Stimulated activated memory B cell treated with anti-CD40 and anti-IgM and Interleukin-4, amounts not matched to agents 10 μg/mL and 1 μg/mL and 100 μg/mL, for 72 hours (primary cell): ENCODE data around the gene TTR.

ENCODE experiments used
- ATAC-seq: fragments of 150-1000 bp; cut with Tn5 transposase; 2 replicates; pipeline ENCODE4 v1.10.0; 2021
- H3K27ac Mint-ChIP-seq: one replicate; pipeline ENCODE4 v1.8.0; 2022; ENCODE audit warnings: mild to moderate bottlenecking, mixed read lengths
- H3K27me3 Mint-ChIP-seq: one replicate; pipeline ENCODE4 v1.8.0; 2022; ENCODE audit warnings: mixed read lengths
- H3K36me3 Mint-ChIP-seq: one replicate; pipeline ENCODE4 v1.8.0; 2022; ENCODE audit warnings: mixed read lengths
- H3K4me1 Mint-ChIP-seq: one replicate; pipeline ENCODE4 v1.8.0; 2022; ENCODE audit warnings: mixed read lengths
- H3K4me3 Mint-ChIP-seq: one replicate; pipeline ENCODE4 v1.8.0; 2022; ENCODE audit warnings: mild to moderate bottlenecking, moderate library complexity, mixed read lengths
- H3K9me3 Mint-ChIP-seq: one replicate; pipeline ENCODE4 v1.8.0; 2022; ENCODE audit warnings: mixed read lengths

The TTR gene

GRCh38 chr18:31572368-31572767 is 19.3 kb upstream of the TTR start:
- H3K27me3 Mint-ChIP-seq: no peaks in the 10 kb centered on the region
- no peak for ATAC-seq

GRCh38 chr18:31573051-31573450 is 18.6 kb upstream of the TTR start:
- Mint-ChIP-seq H3K36me3 (no peaks in the 10 kb centered on the region), H3K4me3 (no peak overlapping the region), H3K4me1 (no peaks in the 10 kb centered on the region), H3K9me3 (no peaks in the 10 kb centered on the region), H3K27me3 (no peaks in the 10 kb centered on the region), H3K27ac (no peak overlapping the region)
- no peak for ATAC-seq

More at GRCh38 chr18:31572368-31572767, 19.3 kb upstream of the TTR start:
- H3K9me3 Mint-ChIP-seq: no peaks in the 10 kb centered on the region
- no peak overlapping the region for H3K4me3 Mint-ChIP-seq
- H3K36me3 Mint-ChIP-seq: no peaks in the 10 kb centered on the region
- no peaks in the 10 kb centered on the region for H3K4me1 Mint-ChIP-seq
- H3K27ac Mint-ChIP-seq: no peak overlapping the region

GRCh38 chr18:31574359-31574758 is 17.3 kb upstream of the TTR start:
- Mint-ChIP-seq H3K9me3 (no peaks in the 10 kb centered on the region), H3K4me1 (no peaks in the 10 kb centered on the region)

DNA sequence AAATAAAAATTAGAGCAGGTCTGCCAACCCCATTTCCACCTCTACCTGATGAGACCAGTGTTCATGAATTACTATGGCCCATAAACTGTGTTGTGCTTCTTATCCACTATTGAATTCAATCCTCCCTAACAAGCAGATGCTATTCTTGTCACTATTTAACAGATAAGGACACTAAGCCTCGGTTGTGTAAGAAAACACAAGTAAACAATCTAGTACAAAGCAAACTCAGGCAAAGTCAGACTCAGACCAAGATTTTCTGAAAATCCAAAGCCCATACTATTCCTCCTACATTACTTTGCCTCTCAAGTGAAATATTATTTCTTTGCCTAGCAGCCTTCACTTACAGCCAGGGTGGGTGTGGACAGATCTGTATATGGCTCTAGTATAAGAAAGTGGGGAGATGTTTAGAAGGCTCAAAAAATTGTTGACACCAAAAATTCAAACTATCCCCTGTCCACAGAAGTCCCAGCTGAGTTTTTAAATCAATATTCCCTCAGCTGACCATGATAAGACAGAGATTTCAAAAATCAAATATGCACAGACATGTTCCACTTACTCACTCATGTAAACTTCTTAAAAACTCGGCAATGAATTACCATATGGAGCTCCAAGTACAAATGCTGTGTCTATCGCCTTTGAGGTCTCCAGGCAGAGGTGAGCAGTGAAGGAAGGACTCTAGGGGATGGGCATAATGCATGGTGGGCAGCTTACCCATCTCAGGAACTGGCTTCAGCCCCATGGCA is 16.0 kb upstream of the TTR start:
- Mint-ChIP-seq H3K4me3 (no peak overlapping the region), H3K4me1 (no peaks in the 10 kb centered on the region), H3K27ac (no peak overlapping the region), H3K27me3 (no peaks in the 10 kb centered on the region), H3K9me3 (no peaks in the 10 kb centered on the region), H3K36me3 (no peaks in the 10 kb centered on the region)
- ATAC-seq: no peak

More at GRCh38 chr18:31574359-31574758, 17.3 kb upstream of the TTR start:
- H3K36me3 Mint-ChIP-seq: no peaks in the 10 kb centered on the region
- no peak overlapping the region for H3K27ac Mint-ChIP-seq
- no peak for ATAC-seq
- H3K27me3 Mint-ChIP-seq: no peaks in the 10 kb centered on the region
- no peak overlapping the region for H3K4me3 Mint-ChIP-seq

DNA sequence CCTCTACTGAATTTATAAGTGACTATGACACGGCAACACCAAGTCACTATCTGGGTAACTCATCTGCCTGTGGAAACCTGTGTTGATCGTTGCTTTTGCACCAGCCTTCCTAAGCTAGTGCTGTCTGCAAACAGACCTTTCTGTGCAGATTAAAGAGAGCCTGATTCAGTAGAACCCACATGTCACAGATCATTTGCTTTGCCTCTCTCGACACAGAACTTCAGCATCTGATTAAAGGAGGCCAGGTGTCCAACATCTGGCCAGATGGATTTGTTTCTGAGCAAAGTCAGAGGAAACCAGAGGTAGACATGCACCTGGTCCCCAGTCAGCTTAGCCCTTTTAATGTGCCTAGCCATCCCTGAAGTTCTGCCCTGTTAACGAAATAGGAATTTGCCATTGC is 15.0 kb upstream of the TTR start:
- H3K4me3 Mint-ChIP-seq: no peak overlapping the region
- H3K9me3 Mint-ChIP-seq: no peaks in the 10 kb centered on the region
- no peaks in the 10 kb centered on the region for H3K4me1 Mint-ChIP-seq
- no peak overlapping the region for H3K27ac Mint-ChIP-seq
- ATAC-seq: no peak
- H3K27me3 Mint-ChIP-seq: no peaks in the 10 kb centered on the region
- no peaks in the 10 kb centered on the region for H3K36me3 Mint-ChIP-seq

- no peak overlapping the region for H3K27ac Mint-ChIP-seq
- ATAC-seq: no peak
Measured at GRCh38 chr18:31577195-31577594, 14.5 kb upstream of the TTR start.

DNA sequence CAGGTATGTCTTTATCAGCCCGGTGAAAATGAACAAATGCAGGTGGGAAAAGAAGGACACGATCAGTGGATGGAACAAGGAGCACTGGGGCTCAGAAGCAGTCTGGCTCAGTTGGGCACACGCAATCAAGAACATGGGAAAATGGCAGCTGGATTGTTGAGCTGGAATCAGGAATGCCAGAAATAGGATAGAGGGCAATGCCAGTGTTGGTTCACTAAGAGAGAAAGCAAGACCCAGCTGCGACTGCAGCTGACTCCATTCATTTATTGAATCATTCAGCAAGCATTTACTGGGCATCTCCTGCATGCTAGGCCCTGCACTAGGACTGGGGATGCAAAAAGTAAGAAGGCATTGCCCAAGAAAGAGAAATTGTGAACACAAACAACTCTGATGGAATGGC is 13.6 kb upstream of the TTR start:
- no peaks in the 10 kb centered on the region for H3K27me3 Mint-ChIP-seq
- no peaks in the 10 kb centered on the region for H3K4me1 Mint-ChIP-seq
- H3K4me3 Mint-ChIP-seq: no peak overlapping the region
- no peak for ATAC-seq
- H3K27ac Mint-ChIP-seq: no peak overlapping the region
- no peaks in the 10 kb centered on the region for H3K9me3 Mint-ChIP-seq
- H3K36me3 Mint-ChIP-seq: no peaks in the 10 kb centered on the region

More at GRCh38 chr18:31577195-31577594, 14.5 kb upstream of the TTR start:
- Mint-ChIP-seq H3K9me3 (no peaks in the 10 kb centered on the region), H3K4me1 (no peaks in the 10 kb centered on the region), H3K36me3 (no peaks in the 10 kb centered on the region), H3K27me3 (no peaks in the 10 kb centered on the region), H3K4me3 (no peak overlapping the region)

DNA sequence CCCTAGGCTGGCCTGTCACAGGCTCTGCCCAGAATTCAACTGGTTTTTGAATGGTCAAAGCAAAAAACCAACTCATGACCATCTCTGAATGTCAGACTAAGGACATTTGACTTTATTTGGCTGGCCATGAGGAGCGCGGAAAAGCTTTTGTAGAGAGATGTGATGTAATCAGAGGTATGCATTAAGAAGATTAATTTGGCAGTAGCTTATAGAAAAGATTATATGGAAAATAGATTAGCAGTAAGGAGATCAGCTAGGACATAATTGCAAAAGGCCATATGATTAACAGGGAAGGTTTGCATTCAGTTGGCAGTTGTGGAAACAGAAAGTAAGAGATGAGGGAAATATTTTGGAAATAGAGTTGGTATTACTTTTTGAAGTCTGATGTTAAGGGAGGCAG is 12.3 kb upstream of the TTR start:
- H3K9me3 Mint-ChIP-seq: no peaks in the 10 kb centered on the region
- no peak overlapping the region for H3K27ac Mint-ChIP-seq
- H3K4me1 Mint-ChIP-seq: no peaks in the 10 kb centered on the region
- H3K36me3 Mint-ChIP-seq: no peaks in the 10 kb centered on the region
- H3K4me3 Mint-ChIP-seq: no peak overlapping the region
- no peaks in the 10 kb centered on the region for H3K27me3 Mint-ChIP-seq
- ATAC-seq: no peak

GRCh38 chr18:31581498-31582197 is 10.0 kb upstream of the TTR start:
- H3K4me1 Mint-ChIP-seq: no peaks in the 10 kb centered on the region
- no peaks in the 10 kb centered on the region for H3K27me3 Mint-ChIP-seq
- H3K4me3 Mint-ChIP-seq: no peak overlapping the region
- H3K27ac Mint-ChIP-seq: no peak overlapping the region
- H3K9me3 Mint-ChIP-seq: no peaks in the 10 kb centered on the region
- no peaks in the 10 kb centered on the region for H3K36me3 Mint-ChIP-seq
- no peak for ATAC-seq

- Mint-ChIP-seq H3K4me1 (no peaks in the 10 kb centered on the region), H3K9me3 (no peaks in the 10 kb centered on the region)
- ATAC-seq: no peak
Measured at GRCh38 chr18:31583185-31583854, 8.4 kb upstream of the TTR start.

GRCh38 chr18:31585991-31586390 is 5.7 kb upstream of the TTR start:
- Mint-ChIP-seq H3K4me3 (no peak overlapping the region), H3K27ac (no peak overlapping the region), H3K4me1 (no peaks in the 10 kb centered on the region), H3K9me3 (no peaks in the 10 kb centered on the region), H3K36me3 (no peaks in the 10 kb centered on the region), H3K27me3 (peaks cover 6% of the 10 kb centered on the region)
- no peak for ATAC-seq

More at GRCh38 chr18:31583185-31583854, 8.4 kb upstream of the TTR start:
- Mint-ChIP-seq H3K36me3 (no peaks in the 10 kb centered on the region), H3K4me3 (no peak overlapping the region), H3K27ac (no peak overlapping the region), H3K27me3 (no peaks in the 10 kb centered on the region)

DNA sequence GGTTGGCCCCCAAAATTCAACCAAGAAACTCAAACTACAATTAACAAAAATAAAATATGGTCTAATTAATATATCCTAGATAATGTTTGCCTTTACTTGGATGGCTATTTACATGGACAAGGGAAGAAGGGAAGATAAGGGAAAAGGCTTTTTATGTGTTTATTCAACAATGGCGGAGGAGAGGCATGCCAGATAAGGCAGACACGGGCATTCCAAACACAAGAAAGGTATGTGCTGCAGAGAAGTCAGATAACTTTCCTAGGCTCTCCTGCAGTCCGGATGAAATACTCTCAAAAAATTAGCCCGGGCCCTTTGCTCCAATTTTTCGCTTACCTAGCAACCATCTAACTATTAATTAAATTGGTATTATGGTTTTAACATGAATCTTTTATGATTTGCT is 5.1 kb upstream of the TTR start:
- Mint-ChIP-seq H3K36me3 (no peaks in the 10 kb centered on the region), H3K4me3 (no peak overlapping the region), H3K27ac (no peak overlapping the region), H3K27me3 (peaks cover 9% of the 10 kb centered on the region), H3K9me3 (no peaks in the 10 kb centered on the region), H3K4me1 (no peaks in the 10 kb centered on the region)
- ATAC-seq: no peak

DNA sequence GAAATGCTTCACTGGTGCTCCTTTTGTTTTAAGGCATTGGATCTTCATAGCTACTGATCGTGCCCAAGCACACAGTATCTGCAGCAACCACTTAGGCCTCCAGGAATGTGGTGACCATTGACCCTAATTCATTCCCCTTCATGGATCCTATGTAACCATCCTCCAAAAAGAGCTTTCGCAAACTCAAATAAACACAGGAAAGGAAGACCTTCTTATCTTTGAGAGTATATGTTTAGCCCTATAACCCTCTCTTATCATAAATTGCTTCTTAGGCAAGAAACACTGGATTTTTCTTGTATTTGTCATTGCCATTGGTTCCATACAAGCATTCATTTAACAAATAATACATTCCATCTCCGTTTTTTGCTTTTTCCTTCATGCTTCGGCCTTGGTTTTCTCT is 4.1 kb upstream of the TTR start:
- H3K9me3 Mint-ChIP-seq: no peaks in the 10 kb centered on the region
- no peak overlapping the region for H3K27ac Mint-ChIP-seq
- no peaks in the 10 kb centered on the region for H3K36me3 Mint-ChIP-seq
- no peak for ATAC-seq
- no peak overlapping the region for H3K4me3 Mint-ChIP-seq
- H3K27me3 Mint-ChIP-seq: peaks cover 9% of the 10 kb centered on the region
- no peaks in the 10 kb centered on the region for H3K4me1 Mint-ChIP-seq

- H3K4me1 Mint-ChIP-seq: no peaks in the 10 kb centered on the region
- no peaks in the 10 kb centered on the region for H3K36me3 Mint-ChIP-seq
- no peaks in the 10 kb centered on the region for H3K9me3 Mint-ChIP-seq
- no peak for ATAC-seq
- H3K27ac Mint-ChIP-seq: no peak overlapping the region
- H3K4me3 Mint-ChIP-seq: no peak overlapping the region
- H3K27me3 Mint-ChIP-seq: peaks cover 26% of the 10 kb centered on the region
Measured at GRCh38 chr18:31590570-31590969, 1.1 kb upstream of the TTR start.

GRCh38 chr18:31591113-31591512 is 564 bp upstream of the TTR start:
- H3K27me3 Mint-ChIP-seq: peaks cover 26% of the 10 kb centered on the region
- H3K4me3 Mint-ChIP-seq: no peak overlapping the region
- H3K36me3 Mint-ChIP-seq: no peaks in the 10 kb centered on the region
- ATAC-seq: no peak
- H3K4me1 Mint-ChIP-seq: no peaks in the 10 kb centered on the region
- H3K27ac Mint-ChIP-seq: no peak overlapping the region
- no peaks in the 10 kb centered on the region for H3K9me3 Mint-ChIP-seq
